Upper lobe of left lung (tissue), 6 donors: Measurements from ENCODE around the gene HMX1. TPM values are rescaled to one million over a fixed set of nuclear protein-coding genes. Genes with fewer than 3 reads are reported as not detected.

Experiments used
- ATAC-seq, 2 donors: fragments of 200-7000 bp; cut with Tn5 transposase; one replicate each; pipeline ENCODE4 v1.9.1; 2022; ENCODE audit warnings: mild to moderate bottlenecking in 2 of 2, moderate library complexity in 2 of 2; ENCODE audit not compliant: low FRiP score in 2 of 2
- DNase-seq, 2 donors: peaks; one replicate each; pipeline ENCODE4 v3.0.0-alpha.2; 2019 to 2020
- H3K27ac ChIP-seq, 4 donors: fragments of 200-600 bp; sonication (generic); one replicate each; pipeline ENCODE4 v1.5.1; 2016 to 2019
- H3K27me3 ChIP-seq, 4 donors: fragments of 200-600 bp; sonication (generic); one replicate each; pipeline ENCODE4 v1.5.1; 2017 to 2019
- H3K36me3 ChIP-seq, 4 donors: fragments of 200-600 bp; sonication (generic); one replicate each; pipeline ENCODE4 v1.5.1; 2016 to 2019
- H3K4me1 ChIP-seq, 4 donors: fragments of 200-600 bp; sonication (generic); one replicate each; pipeline ENCODE4 v1.5.1; 2018 to 2019
- H3K4me3 ChIP-seq, 4 donors: fragments of 200-600 bp; sonication (generic); one replicate each; pipeline ENCODE4 v1.5.1; 2017 to 2019; ENCODE audit warnings: mild to moderate bottlenecking in 2 of 4, moderate library complexity in 1 of 4
- H3K9me3 ChIP-seq, 4 donors: fragments of 200-600 bp; sonication (generic); one replicate each; pipeline ENCODE4 v1.5.1; 2018 to 2019
- CTCF ChIP-seq, 6 experiments: fragments of 450-650 bp in 4 of 6; fragments of 200-600 bp in 2 of 6; sonication (generic) in 2 of 6; IDR thresholded peaks; one replicate each; pipeline ENCODE4 v1.5.1; 2016 to 2019; ENCODE audit warnings: antibody characterized with exemption in 6 of 6
- EP300 ChIP-seq, 4 donors: sonication (generic); formaldehyde crosslinking; IDR thresholded peaks; one replicate each; pipeline ENCODE4 v1.5.1; 2017; ENCODE audit warnings: antibody characterized with exemption in 4 of 4, control low read depth in 2 of 4
- POLR2A ChIP-seq, 4 donors: fragments of 450-650 bp; IDR thresholded peaks; one replicate each; pipeline ENCODE4 v1.5.1; 2016 to 2017; ENCODE audit warnings: antibody characterized with exemption in 4 of 4, mild to moderate bottlenecking in 2 of 4
- POLR2AphosphoS5 ChIP-seq, 2 donors: sonication (generic); formaldehyde crosslinking; IDR thresholded peaks; one replicate each; pipeline ENCODE4 v1.5.1; 2017; ENCODE audit warnings: antibody characterized with exemption in 2 of 2
- WGBS, 2 donors: methylation state at CpG; one replicate each; pipeline ENCODE4 v1.1.5; 2017 to 2018; 5-methylcytosine and 5-hydroxymethylcytosine counted together
- total RNA-seq, 6 donors: library from RNA; depleted of rRNA in 4 of 6; stranded (reverse); fragments of >200 nt in 4 of 6; gene quantifications; one replicate each; pipeline versions ENCODE4 v1.1.0 to v1.2.1, GENCODE V29; 2016 to 2021
- donor health status: DM: no; HTN: no; CAD: no; lungs with moderate emphysema.
- donor health status: DM: no; HTN: yes; CAD: no; lungs with severe emphysema.

HMX1 gene
- total RNA-seq, 6 donors from 2014 or later: not detected

GRCh38 chr4:8910100-8910821 lies 38.6 kb upstream of the HMX1 start:
- no peak for ATAC-seq
- Histone ChIP-seq H3K27ac (no peak overlapping the region), H3K36me3 (no peaks in the 10 kb centered on the region), H3K4me1 (peaks cover 0 to 4% (median 0%) of the 10 kb centered on the region in 4 donors), H3K4me3 (no peak overlapping the region), H3K27me3 (no peaks in the 10 kb centered on the region), H3K9me3 (no peaks in the 10 kb centered on the region)
- no peak for TF ChIP-seq CTCF (IDR thresholded peaks at IDR 0.05)
- no peak for TF ChIP-seq POLR2A (IDR thresholded peaks at IDR 0.05)
- TF ChIP-seq POLR2AphosphoS5 (IDR thresholded peaks at IDR 0.05): no peak
- TF ChIP-seq EP300 (IDR thresholded peaks at IDR 0.05): no peak
- DNase-seq: peak; percentile 16 to 79
- WGBS, 2 donors: 79 to 83% methylated on average over 23 to 30 of the region's 30 CpGs

- DNase-seq: peak in 1 of 2 donors; percentile 20
- no peak for ATAC-seq
- no peaks in the 10 kb centered on the region for H3K27me3 ChIP-seq
Observed at GRCh38 chr4:8909548-8909947, 37.9 kb upstream of the HMX1 start.

GRCh38 chr4:8908206-8908893 lies 36.7 kb upstream of the HMX1 start:
- H3K4me3 ChIP-seq: no peak overlapping the region
- TF ChIP-seq POLR2AphosphoS5 (IDR thresholded peaks at IDR 0.05): no peak
- no peak for TF ChIP-seq EP300 (IDR thresholded peaks at IDR 0.05)
- no peak for TF ChIP-seq POLR2A (IDR thresholded peaks at IDR 0.05)
- TF ChIP-seq CTCF (IDR thresholded peaks at IDR 0.05): no peak
- ATAC-seq: no peak
- H3K4me1 ChIP-seq: peaks cover 0 to 2% (median 0%) of the 10 kb centered on the region in 4 donors
- H3K27me3 ChIP-seq: no peaks in the 10 kb centered on the region
- no peaks in the 10 kb centered on the region for H3K9me3 ChIP-seq
- DNase-seq: peak; percentile 14 to 73
- WGBS, 2 donors: 72 to 83% methylated on average over 21 to 33 of the region's 34 CpGs
- H3K27ac ChIP-seq: no peak overlapping the region
- H3K36me3 ChIP-seq: no peaks in the 10 kb centered on the region

More at GRCh38 chr4:8909548-8909947, 37.9 kb upstream of the HMX1 start:
- TF ChIP-seq POLR2A (IDR thresholded peaks at IDR 0.05) (no peak), POLR2AphosphoS5 (IDR thresholded peaks at IDR 0.05) (no peak), EP300 (IDR thresholded peaks at IDR 0.05) (no peak), CTCF (IDR thresholded peaks at IDR 0.05) (no peak)
- no peaks in the 10 kb centered on the region for H3K36me3 ChIP-seq
- H3K4me1 ChIP-seq: peaks cover 0 to 4% (median 0%) of the 10 kb centered on the region in 4 donors
- H3K27ac ChIP-seq: no peak overlapping the region
- H3K9me3 ChIP-seq: no peaks in the 10 kb centered on the region
- 29 to 32% methylated on average over 9 of the region's 9 CpGs for WGBS, 2 donors
- H3K4me3 ChIP-seq: no peak overlapping the region

- Histone ChIP-seq H3K9me3 (no peaks in the 10 kb centered on the region), H3K27me3 (no peaks in the 10 kb centered on the region), H3K4me1 (no peaks in the 10 kb centered on the region), H3K27ac (no peak overlapping the region), H3K36me3 (no peaks in the 10 kb centered on the region), H3K4me3 (no peak overlapping the region)
- WGBS, 2 donors: 80 to 90% methylated on average over 10 to 14 of the region's 14 CpGs
- ATAC-seq: no peak
- DNase-seq: peak; percentile 19 to 72
- no peak for TF ChIP-seq EP300 (IDR thresholded peaks at IDR 0.05)
Observed at GRCh38 chr4:8907596-8908205, 36.1 kb upstream of the HMX1 start.

- Histone ChIP-seq H3K27me3 (no peaks in the 10 kb centered on the region), H3K4me3 (no peak overlapping the region), H3K4me1 (no peaks in the 10 kb centered on the region), H3K36me3 (no peaks in the 10 kb centered on the region), H3K9me3 (peaks cover 0 to 5% (median 3%) of the 10 kb centered on the region in 4 donors), H3K27ac (no peak overlapping the region)
- no peak for TF ChIP-seq CTCF (IDR thresholded peaks at IDR 0.05)
- no peak for TF ChIP-seq EP300 (IDR thresholded peaks at IDR 0.05)
- no peak for TF ChIP-seq POLR2A (IDR thresholded peaks at IDR 0.05)
- TF ChIP-seq POLR2AphosphoS5 (IDR thresholded peaks at IDR 0.05): no peak
- ATAC-seq (no peak), DNase-seq (peak in 1 of 2 donors; percentile 4)
- WGBS, 2 donors: 78 to 87% methylated on average over 22 of the region's 22 CpGs
Observed at GRCh38 chr4:8906991-8907595, 35.5 kb upstream of the HMX1 start.
